Subcutaneous adipose tissue (tissue), 4 donors: ENCODE results near the gene C1QTNF7. TPM values are rescaled to one million over a fixed set of nuclear protein-coding genes. Genes with fewer than 3 reads are reported as not detected.

ENCODE experiments used
- CTCF ChIP-seq: fragments of 450-650 bp; IDR thresholded peaks from one replicate; pipeline ENCODE4 v1.5.1; 2016; ENCODE audit warnings: low read depth, mild to moderate bottlenecking, control low read depth, antibody characterized with exemption, moderate library complexity
- total RNA-seq, 4 donors: library from RNA; depleted of rRNA; stranded (reverse); fragments of >200 nt; gene quantifications; one replicate each; pipeline ENCODE4 v1.1.0, GENCODE V29; 2016

Gene C1QTNF7
- total RNA-seq, 4 donors from 2014 or later, result 12.4 to 19.0 (median 18.6) TPM

- no peak for TF ChIP-seq CTCF
These were observed 37.3 kb upstream of the C1QTNF7 start for GRCh38 chr4:15390494-15390893.

GRCh38 chr4:15392053-15392805 lies 35.6 kb upstream of the C1QTNF7 start:
- TF ChIP-seq CTCF, result no peak

GRCh38 chr4:15395311-15395710 lies 32.5 kb upstream of the C1QTNF7 start:
- no peak for TF ChIP-seq CTCF

DNA sequence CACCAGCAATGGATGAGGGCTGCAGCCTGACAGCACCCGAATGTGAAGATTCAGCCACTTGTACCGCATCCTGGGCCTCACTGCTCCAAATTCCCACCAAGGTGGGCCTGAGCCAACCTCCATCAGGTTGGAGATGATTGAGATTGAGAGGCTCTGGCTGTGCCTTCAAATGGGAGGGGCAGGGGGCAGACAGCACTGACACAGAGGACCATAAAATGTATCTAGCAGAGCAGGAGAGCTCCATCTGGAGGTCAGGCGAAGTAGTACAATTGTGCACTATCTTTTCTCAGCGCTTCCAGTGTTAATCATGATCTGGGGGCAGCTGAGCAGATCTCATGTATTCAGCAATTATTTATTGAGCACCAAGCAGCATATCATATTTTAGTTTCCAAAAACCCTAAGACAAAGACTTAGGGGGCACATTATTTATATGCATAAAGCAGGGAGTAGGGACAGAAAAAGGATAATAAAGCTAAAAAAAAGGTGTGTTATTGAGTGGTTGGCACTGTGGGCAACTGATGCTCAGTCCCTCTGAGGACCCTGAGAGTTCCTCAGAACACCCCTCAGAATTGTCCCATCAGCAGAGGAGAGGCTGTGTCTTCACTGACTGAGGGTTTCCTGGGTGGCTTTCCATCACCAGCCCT lies 31.6 kb upstream of the C1QTNF7 start:
- no peak for TF ChIP-seq CTCF

DNA sequence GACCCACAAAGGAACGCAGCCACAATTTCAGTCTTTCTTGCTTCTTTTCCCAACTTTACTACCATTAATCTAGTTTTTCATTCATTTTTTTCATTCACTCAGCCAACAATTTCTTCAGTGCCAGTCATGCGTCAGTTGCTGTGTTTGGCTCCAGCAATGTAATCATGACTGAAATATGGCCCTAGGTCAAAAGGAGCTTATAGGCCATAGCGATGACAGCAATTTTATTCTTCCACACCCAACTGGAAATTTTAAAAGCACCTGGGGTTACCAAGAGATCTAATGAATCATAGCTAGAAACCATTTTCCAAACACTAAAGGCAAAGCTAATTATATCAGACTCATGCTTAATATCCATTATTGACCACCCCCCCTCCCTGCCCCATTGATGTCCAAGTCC lies 29.8 kb upstream of the C1QTNF7 start:
- TF ChIP-seq CTCF, result no peak

DNA sequence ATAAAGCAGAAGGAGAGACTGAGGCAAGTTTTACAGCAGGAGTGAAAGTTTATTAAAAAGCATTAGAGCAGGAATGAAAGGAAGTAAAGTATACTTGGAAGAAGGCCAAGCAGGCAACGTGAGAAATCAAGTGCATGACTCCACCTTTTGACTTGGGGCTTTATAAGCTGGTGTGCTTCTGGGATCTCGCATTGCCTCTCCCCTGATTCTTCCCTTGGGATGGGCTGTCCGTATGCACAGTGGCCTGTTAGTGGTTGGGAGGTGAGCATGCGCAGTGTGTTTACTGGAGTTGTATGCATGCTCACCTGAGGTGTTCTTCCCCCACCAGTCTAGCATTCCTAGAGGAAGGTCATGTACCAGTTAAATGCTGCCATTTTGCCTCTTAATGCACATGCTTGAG lies 29.1 kb upstream of the C1QTNF7 start:
- no peak for TF ChIP-seq CTCF

DNA sequence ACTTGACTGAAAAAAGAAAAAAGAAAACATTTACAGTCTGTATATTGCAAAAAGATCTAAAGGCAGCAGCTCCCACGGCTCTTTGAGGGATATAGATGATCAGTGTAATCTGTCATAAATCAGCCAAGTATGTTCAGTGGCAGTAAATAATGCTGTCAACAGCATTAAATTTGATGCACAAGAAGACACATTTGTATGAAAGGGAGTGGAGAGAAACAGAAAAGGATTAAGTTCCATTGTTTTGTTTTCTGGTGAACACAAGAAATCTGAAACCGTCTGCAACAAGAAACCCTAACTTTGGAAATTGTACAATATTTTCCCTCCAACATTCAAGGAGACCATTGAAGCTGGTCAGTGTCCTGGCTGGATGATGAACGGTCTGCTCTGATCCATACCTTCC lies 27.6 kb upstream of the C1QTNF7 start:
- no peak for TF ChIP-seq CTCF
